Measurements from ENCODE around the gene NEUROD2.

DNA sequence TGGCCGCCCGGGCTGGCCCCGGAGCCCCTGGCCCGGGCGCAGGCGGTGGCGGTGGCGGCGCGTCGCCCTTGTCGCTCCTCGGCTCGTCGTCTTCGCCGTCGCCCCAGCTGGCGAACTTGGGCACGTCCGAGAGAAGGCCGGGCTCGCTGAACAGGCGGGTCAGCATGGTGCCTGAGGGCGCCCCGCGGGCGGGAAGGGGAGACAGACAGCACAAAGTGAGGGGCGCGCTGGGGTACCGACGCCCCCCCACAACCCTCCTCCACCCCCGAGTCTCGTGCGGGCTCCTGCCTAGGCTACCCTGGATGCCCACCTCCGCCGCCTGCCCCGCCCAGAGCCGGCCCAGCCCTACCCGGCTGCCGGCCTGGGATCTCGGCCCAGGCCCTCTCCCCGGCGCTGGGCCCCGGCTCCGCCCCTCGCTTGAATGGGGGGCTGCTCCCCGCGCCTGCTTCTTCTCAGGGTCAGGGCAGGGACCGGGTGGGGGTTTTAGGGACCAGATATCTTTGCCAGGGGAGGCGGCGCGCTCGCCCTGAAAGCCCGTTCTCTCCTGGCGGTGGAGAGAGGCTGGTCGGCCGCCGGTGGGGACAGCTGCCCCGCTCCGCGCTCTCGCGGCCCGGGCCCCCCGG lies 1.2 kb downstream of the NEUROD2 start:
- no peak for TF ChIP-seq EP300 (IDR thresholded peaks at IDR 0.05)
- no peak for TF ChIP-seq CTCF (IDR thresholded peaks at IDR 0.05)
